K562 (cell line): Measurements from ENCODE around the gene PCF11. TPM values are rescaled to one million over a fixed set of nuclear protein-coding genes. Genes with fewer than 3 reads are reported as not detected.

ENCODE experiments used
- ADNP ChIP-seq: fragments of 200-800 bp; sonication (Bioruptor generic); IDR thresholded peaks from 2 replicates; pipeline ENCODE4 v1.6.1; 2016; ENCODE audit warnings: missing genetic modification characterization, missing compliant biosample characterization
- BHLHE40 ChIP-seq: IDR thresholded peaks from 2 replicates; pipeline ENCODE4 v1.6.1; 2011; ENCODE audit warnings: low read length, improper control_type of control experiment
- CREM ChIP-seq: IDR thresholded peaks from 2 replicates; pipeline ENCODE4 v1.6.1; 2014; ENCODE audit warnings: antibody characterized with exemption, low read depth
- CSDE1 ChIP-seq, 2 experiments: fragments of 450-650 bp; IDR thresholded peaks; 2 replicates each; pipeline ENCODE4 v1.6.1; 2016; ENCODE audit warnings: mild to moderate bottlenecking in 1 of 2
- ELK3 ChIP-seq: fragments of 450-650 bp; formaldehyde crosslinking; IDR thresholded peaks from 2 replicates; pipeline ENCODE4 v1.4.0; 2020; ENCODE audit warnings: mild to moderate bottlenecking
- ETS2 ChIP-seq: IDR thresholded peaks from 2 replicates; pipeline ENCODE4 v1.6.1; 2016; ENCODE audit warnings: borderline replicate concordance, missing genetic modification characterization, mild to moderate bottlenecking, moderate library complexity, missing compliant biosample characterization; ENCODE audit not compliant: poor library complexity, severe bottlenecking
- EWSR1 ChIP-seq: fragments of 450-650 bp; IDR thresholded peaks from 2 replicates; pipeline ENCODE4 v1.6.1; 2018; ENCODE audit warnings: borderline replicate concordance, mild to moderate bottlenecking, low read depth, moderate library complexity; ENCODE audit not compliant: partially characterized antibody
- JUN ChIP-seq, 2 experiments: sonication (generic) in 1 of 2; formaldehyde crosslinking in 1 of 2; IDR thresholded peaks; 2 replicates each; pipeline versions ENCODE4 v1.6.1 to v1.8.0; 2012 to 2022; ENCODE audit warnings: borderline replicate concordance in 2 of 2, mild to moderate bottlenecking in 2 of 2, improper control_type of control experiment in 1 of 2, low read depth in 1 of 2, low read length in 1 of 2, missing genetic modification reagents in 1 of 2
- MYC ChIP-seq, 2 experiments: fragments of 250-450 bp in 1 of 2; sonication (Bioruptor Pico) in 1 of 2; IDR thresholded peaks; 2 replicates each; pipeline versions ENCODE4 v1.5.1 to v1.6.1; 2012 to 2021; ENCODE audit warnings: low read depth in 2 of 2, borderline replicate concordance in 1 of 2, improper control_type of control experiment in 1 of 2, low read length in 1 of 2, mild to moderate bottlenecking in 1 of 2, moderate library complexity in 1 of 2
- POU5F1 ChIP-seq: fragments of 150-350 bp; IDR thresholded peaks from 2 replicates; pipeline ENCODE4 v1.6.1; 2014; ENCODE audit warnings: borderline replicate concordance, low read length, low read depth, mild to moderate bottlenecking; ENCODE audit not compliant: partially characterized antibody
- RAD21 ChIP-seq, 2 experiments: fragments of 250-450 bp in 1 of 2; fragments of 450-650 bp in 1 of 2; sonication (Bioruptor Pico) in 1 of 2; formaldehyde crosslinking in 1 of 2; IDR thresholded peaks in 1 of 2; conservative IDR thresholded peaks in 1 of 2; 2 replicates each; pipeline versions ENCODE4 v1.4.0 to v1.8.0; 2020 to 2022; ENCODE audit warnings: mild to moderate bottlenecking in 2 of 2, moderate library complexity in 1 of 2
- RFX5 ChIP-seq: IDR thresholded peaks from 2 replicates; pipeline ENCODE4 v1.6.1; 2011; ENCODE audit warnings: low read depth, mild to moderate bottlenecking, improper control_type of control experiment, low read length
- SFPQ ChIP-seq: fragments of 200-400 bp; formaldehyde crosslinking; IDR thresholded peaks from 2 replicates; pipeline ENCODE4 v1.6.1; 2017; ENCODE audit warnings: mild to moderate bottlenecking, low read depth, low read length, moderate library complexity
- SMAD2 ChIP-seq: fragments of 150-350 bp; IDR thresholded peaks from 2 replicates; pipeline ENCODE4 v1.6.1; 2014; ENCODE audit warnings: low read depth, mild to moderate bottlenecking, low read length
- SMARCB1 ChIP-seq: IDR thresholded peaks from 2 replicates; pipeline ENCODE4 v1.6.1; 2011; ENCODE audit warnings: improper control_type of control experiment, low read depth; ENCODE audit not compliant: insufficient read length
- TARDBP ChIP-seq: fragments of 450-650 bp; IDR thresholded peaks from 2 replicates; pipeline ENCODE4 v1.6.1; 2016
- WHSC1 ChIP-seq: IDR thresholded peaks from one replicate; pipeline ENCODE4 v1.6.1; 2012; ENCODE audit warnings: low read length, control low read depth, inconsistent platforms
- ZNF444 ChIP-seq: fragments of 250-450 bp; sonication (Bioruptor Pico); IDR thresholded peaks from 2 replicates; pipeline ENCODE4 v1.4.0; 2020; ENCODE audit warnings: mild to moderate bottlenecking, moderate library complexity
- polyA plus RNA-seq, 8 experiments: library from polyadenylated mRNA; depleted of rRNA in 4 of 8; stranded (reverse) in 5 of 8; unstranded in 3 of 8; fragments of >200 nt; fragmentation: Nextera tagmentation in 2 of 8; fragmentation: Illumina TruSeq in 1 of 8; extraction: Ambion mirVana in 2 of 8; extraction: Trizol in 1 of 8; gene quantifications; 2 replicates each; pipeline versions ENCODE4 v1.2.1 to v1.2.3, GENCODE V29; 2011 to 2014; ENCODE audit warnings: inconsistent platforms in 1 of 8, missing spikeins in 1 of 8
- total RNA-seq, 7 experiments: library from RNA; depleted of rRNA in 6 of 7; stranded (reverse); fragments of >200 nt in 6 of 7; fragmentation: Illumina TruSeq in 2 of 7; extraction: Trizol in 2 of 7; gene quantifications; 2 replicates each; pipeline versions ENCODE4 v1.2.1 to v1.2.3, GENCODE V29; 2011 to 2021; ENCODE audit warnings: low replicate concordance in 1 of 7
- TF ChIP-seq, protein P1 (sequence below), 3 experiments: fragments of 200-800 bp in 1 of 3; sonication (Bioruptor generic) in 1 of 3; sonication (generic) in 1 of 3; formaldehyde crosslinking in 1 of 3; IDR thresholded peaks; 2 replicates each; pipeline versions ENCODE4 v1.6.1 to v1.8.0; 2016 to 2022; ENCODE audit warnings: mild to moderate bottlenecking in 2 of 3, missing compliant biosample characterization in 2 of 3, missing genetic modification characterization in 2 of 3, missing genetic modification reagents in 1 of 3

PCF11 gene
- total and polyA plus RNA-seq, 9 of the 15 experiments (the other 6 are each of a cell fraction or from before 2014, with no cell fraction given) = 9.3 to 91.6 (median 54.4) TPM

- TF ChIP-seq CREM (peak; percentile 91), RFX5 (peak; percentile 99), BHLHE40 (peak; percentile 14; the same call in 1 of the 2 replicates), CSDE1 (IDR thresholded peaks at IDR 0.05) (peak in 1 of 2 experiments; percentile 80; a peak in 1 of 4 replicates), SMAD2 (no peak), SFPQ (no peak), ZNF444 (CRISPR knock-in tag) (no peak), ADNP (tag) (no peak; the same call in 1 of the 2 replicates), MYC (IDR thresholded peaks at IDR 0.05; ENCODE audit: low read depth, low read length) (no peak), MYC (CRISPR knock-in tag; IDR thresholded peaks at IDR 0.05; ENCODE audit: borderline replicate concordance, low read depth) (no peak), ELK3 (CRISPR knock-in tag) (no peak), WHSC1 (no peak), RAD21 (CRISPR knock-in tag; conservative IDR thresholded peaks at IDR 0.05 in 1 of 2, IDR thresholded peaks at IDR 0.05 in 1 of 2) (no peak; a peak in 1 of 4 replicates), JUN (IDR thresholded peaks at IDR 0.05; ENCODE audit: borderline replicate concordance, low read depth, low read length) (0 out of 2 replicates have a peak, but pooled peaks have one; percentile 3), JUN (CRISPR knock-in tag; IDR thresholded peaks at IDR 0.05; ENCODE audit: borderline replicate concordance) (no peak), EWSR1 (no peak), ETS2 (tag) (no peak), POU5F1 (no peak), TARDBP (no peak), SMARCB1 (no peak)
- TF ChIP-seq, protein P1, sequence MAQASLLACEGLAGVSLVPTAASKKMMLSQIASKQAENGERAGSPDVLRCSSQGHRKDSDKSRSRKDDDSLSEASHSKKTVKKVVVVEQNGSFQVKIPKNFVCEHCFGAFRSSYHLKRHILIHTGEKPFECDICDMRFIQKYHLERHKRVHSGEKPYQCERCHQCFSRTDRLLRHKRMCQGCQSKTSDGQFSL (CRISPR knock-in tag; IDR thresholded peaks at IDR 0.05) = peak; percentile 85
- TF ChIP-seq, protein P1 (tag; IDR thresholded peaks at IDR 0.05) = peak in 1 of 2 experiments; percentile 78; a peak in 2 of 4 replicates
Observed at GRCh38 chr11:83156144-83156995, 561 bp upstream of the PCF11 start (continued).
